Large intestine (tissue), 3 donors: ENCODE measurements around the gene ZBTB7B. TPM values are rescaled to one million over a fixed set of nuclear protein-coding genes. Genes with fewer than 3 reads are reported as not detected.

Experiments used
- DNase-seq, 2 donors: peaks; one replicate each; pipeline versions ENCODE4 v3.0.0 to v3.0.0-alpha.2; 2013
- H3K27ac ChIP-seq: one replicate; pipeline ENCODE4 v1.5.1; 2013; ENCODE audit warnings: low read length
- H3K27me3 ChIP-seq: 2 replicates; pipeline ENCODE4 v1.6.1; 2013; ENCODE audit warnings: low read length; ENCODE audit not compliant: control insufficient read depth, insufficient read depth
- H3K36me3 ChIP-seq: 2 replicates; pipeline ENCODE4 v1.6.1; 2013; ENCODE audit warnings: low read length; ENCODE audit not compliant: control insufficient read depth, insufficient read depth
- H3K4me1 ChIP-seq: one replicate; pipeline ENCODE4 v1.6.1; 2013; ENCODE audit warnings: low read length; ENCODE audit not compliant: control insufficient read depth, insufficient read depth
- H3K4me3 ChIP-seq: one replicate; pipeline ENCODE4 v1.5.1; 2013; ENCODE audit warnings: low read length
- H3K9me3 ChIP-seq: one replicate; pipeline ENCODE4 v1.6.1; 2013; ENCODE audit warnings: mild to moderate bottlenecking, low read depth, low read length, moderate library complexity; ENCODE audit not compliant: control insufficient read depth
- WGBS: methylation state at CpG from one replicate; pipeline ENCODE4 v1.1.5; 2013; ENCODE audit warnings: low lambda C conversion rate; ENCODE audit not compliant: insufficient coverage; 5-methylcytosine and 5-hydroxymethylcytosine counted together
- polyA plus RNA-seq: library from polyadenylated mRNA; unstranded; fragments of 120-200 nt; gene quantifications from one replicate; pipeline ENCODE4 v1.2.1, GENCODE V29; 2013

ZBTB7B gene
- polyA plus RNA-seq, 1 donor = 45.1 TPM

DNA sequence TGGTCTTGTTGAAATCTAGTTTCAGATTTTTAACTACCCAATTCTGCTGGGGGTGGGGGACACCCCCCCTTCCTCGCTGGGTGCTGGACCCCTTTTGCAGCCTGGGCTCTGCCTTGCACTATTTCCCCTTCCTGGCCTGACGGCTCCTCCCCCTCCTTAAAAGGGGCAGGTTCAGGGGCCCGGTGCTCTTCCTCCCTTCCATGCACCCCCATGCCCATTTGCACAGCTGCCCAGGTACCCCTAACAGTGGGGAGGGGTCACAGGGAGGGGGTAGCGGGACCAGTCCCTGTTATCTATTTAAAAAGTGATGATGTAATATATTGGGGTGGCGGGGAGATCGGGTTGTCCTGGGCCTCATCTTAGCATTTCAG is 15.3 kb downstream of the ZBTB7B start:
- peak overlapping the region; percentile 25 for H3K4me3 ChIP-seq
- no CpG with 5 or more reads among the region's 6 CpGs for WGBS
- no peaks in the 10 kb centered on the region for H3K27me3 ChIP-seq
- H3K4me1 ChIP-seq = peaks cover 38% of the 10 kb centered on the region
- H3K27ac ChIP-seq = peak overlapping the region; percentile 88
- no peak for DNase-seq
- H3K36me3 ChIP-seq = peaks cover 38% of the 10 kb centered on the region
- H3K9me3 ChIP-seq = no peaks in the 10 kb centered on the region

DNA sequence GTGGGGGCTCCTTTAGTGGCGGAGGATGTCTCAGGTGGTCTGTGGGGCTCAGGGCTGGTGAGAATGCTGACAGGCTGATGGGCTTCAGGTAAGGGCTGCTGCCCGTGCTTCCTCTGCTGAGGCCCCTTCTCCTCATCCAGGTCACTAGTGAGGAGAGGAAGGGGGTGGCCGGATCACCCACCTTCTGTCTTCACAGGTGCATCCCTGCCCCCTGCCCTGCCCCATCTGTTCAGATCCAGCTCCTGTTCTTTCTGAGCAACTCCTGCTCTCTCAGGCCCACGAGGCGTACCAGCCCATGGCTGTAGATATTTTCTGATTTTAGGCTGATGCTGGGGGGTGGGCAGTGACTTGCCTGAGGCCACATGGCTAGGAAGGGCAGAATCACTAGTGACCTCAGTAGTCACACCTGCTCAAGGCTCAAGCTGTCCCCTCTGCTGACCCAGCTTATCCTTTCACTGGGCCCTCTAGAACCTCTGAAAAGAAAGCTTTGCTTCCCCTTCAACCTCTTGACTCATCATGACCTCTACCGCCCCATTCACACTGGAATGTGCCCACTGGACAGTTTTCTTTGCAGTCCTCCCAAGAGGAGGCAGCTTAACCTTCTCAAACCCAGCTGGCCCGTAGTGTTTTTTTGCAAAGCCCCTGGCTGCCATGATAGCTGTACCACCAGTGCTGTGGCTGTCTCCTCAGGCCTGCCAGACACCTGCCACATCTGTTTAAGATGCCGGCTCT is 16.2 kb downstream of the ZBTB7B start:
- H3K27me3 ChIP-seq = no peaks in the 10 kb centered on the region
- DNase-seq = no peak
- H3K9me3 ChIP-seq = no peaks in the 10 kb centered on the region
- no CpG with 5 or more reads among the region's 8 CpGs for WGBS
- H3K36me3 ChIP-seq = peaks cover 31% of the 10 kb centered on the region
- H3K27ac ChIP-seq = no peak overlapping the region
- no peak overlapping the region for H3K4me3 ChIP-seq
- H3K4me1 ChIP-seq = peaks cover 31% of the 10 kb centered on the region

DNA sequence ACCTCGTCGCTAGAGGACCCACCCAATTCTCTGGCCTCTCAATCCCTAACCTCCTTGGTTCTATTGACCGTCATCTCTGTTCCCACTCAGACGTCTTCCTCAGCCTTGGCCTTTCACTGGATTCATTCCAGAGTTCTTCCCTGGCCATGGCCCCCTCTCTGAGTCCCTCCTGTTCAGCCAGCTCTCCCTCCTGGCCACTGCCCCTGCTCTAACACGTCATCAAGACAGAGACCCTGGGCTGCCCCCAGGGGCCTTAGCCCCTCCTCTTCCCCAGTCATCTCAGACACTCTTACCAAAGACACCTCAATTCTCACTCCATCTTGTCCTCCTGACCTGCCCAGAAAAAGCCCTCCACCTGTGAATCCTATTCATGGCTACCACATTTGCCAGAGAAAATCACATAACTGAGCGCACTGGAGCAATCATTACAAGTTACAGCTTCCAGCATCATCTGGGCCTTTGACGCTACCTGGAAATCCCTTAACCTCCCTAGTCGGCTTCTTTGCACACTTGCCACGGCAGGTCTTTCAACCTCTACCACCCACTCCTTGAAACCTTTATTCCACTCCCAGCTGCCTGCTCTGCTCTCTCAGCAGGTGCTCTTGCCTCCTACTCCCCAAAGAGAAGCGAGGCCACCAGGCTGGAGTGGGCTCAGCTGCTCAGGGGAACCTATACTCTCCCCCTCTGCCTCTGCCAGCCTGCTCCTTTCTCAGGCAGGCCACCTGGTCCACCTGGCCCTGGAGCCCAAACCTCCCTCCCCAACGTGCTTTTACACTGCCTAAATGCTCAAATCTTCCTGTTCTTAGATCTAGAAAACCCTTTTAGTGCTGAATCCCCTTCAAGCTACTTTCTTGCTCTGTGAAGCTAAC is 17.0 kb downstream of the ZBTB7B start:
- Histone ChIP-seq H3K27ac (no peak overlapping the region), H3K9me3 (no peaks in the 10 kb centered on the region), H3K4me1 (peaks cover 26% of the 10 kb centered on the region), H3K27me3 (no peaks in the 10 kb centered on the region), H3K36me3 (peaks cover 23% of the 10 kb centered on the region), H3K4me3 (no peak overlapping the region)
- DNase-seq = no peak
- WGBS = 97% methylated on average over 5 of the region's 11 CpGs

DNA sequence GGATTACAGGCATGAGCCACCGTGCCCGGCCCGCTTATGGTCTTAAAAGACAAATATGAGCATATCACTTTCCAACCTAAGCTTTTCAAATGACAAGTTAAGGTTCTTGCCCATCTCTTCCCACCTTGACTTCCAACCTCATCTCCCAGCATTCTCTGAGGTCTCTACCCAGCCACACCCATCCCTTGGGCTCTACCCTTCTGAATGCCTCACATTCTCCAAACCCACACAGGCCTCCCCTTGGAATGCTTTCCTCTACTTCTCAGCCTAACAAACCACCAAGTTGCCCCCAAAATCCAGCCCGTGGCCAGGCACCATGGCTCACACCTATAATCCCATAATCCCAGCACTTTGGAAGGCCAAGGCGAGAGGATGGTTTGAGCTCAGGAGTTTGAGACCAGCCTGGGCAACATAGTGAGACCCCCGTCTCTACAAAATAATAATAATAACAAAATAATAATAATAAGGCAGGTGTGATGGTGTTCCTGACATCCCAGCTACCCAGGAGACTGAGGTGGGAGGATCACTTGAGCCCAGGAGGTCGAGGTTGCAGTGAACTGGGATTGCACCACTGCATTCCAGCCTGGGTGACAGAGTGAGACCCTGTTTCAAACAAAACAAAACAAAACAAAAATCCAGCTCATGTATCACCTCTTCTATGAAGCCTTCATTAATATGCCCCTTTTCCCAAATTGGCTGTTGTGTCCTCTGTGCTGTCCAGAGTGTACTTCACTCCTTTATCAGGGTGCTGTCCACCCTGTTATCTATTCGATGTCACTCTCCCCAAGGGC is 19.7 kb downstream of the ZBTB7B start:
- no peaks in the 10 kb centered on the region for H3K9me3 ChIP-seq
- H3K4me3 ChIP-seq = no peak overlapping the region
- no peaks in the 10 kb centered on the region for H3K27me3 ChIP-seq
- peaks cover 16% of the 10 kb centered on the region for H3K4me1 ChIP-seq
- no peak for DNase-seq
- no peak overlapping the region for H3K27ac ChIP-seq
- no peaks in the 10 kb centered on the region for H3K36me3 ChIP-seq
- 100% methylated on average over 3 of the region's 8 CpGs for WGBS

DNA sequence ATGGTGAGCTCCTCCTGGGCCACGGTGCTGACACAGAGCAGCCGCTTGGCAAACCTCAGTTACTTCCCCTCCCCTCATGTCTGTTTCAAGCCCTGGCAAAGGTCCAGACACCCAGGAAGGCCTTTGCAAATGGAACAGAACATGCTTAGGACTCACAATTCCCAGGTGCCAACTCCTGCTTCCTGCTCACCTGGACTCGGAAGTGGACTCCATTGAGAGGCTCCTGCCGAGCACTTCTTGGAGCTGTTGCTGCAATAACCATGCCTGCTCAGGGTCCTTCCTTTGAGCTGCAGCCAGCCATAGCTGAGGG is 20.3 kb downstream of the ZBTB7B start:
- peaks cover 12% of the 10 kb centered on the region for H3K4me1 ChIP-seq
- WGBS = no CpG with 5 or more reads among the region's 4 CpGs
- no peak overlapping the region for H3K27ac ChIP-seq
- no peak overlapping the region for H3K4me3 ChIP-seq
- no peaks in the 10 kb centered on the region for H3K9me3 ChIP-seq
- no peaks in the 10 kb centered on the region for H3K36me3 ChIP-seq
- DNase-seq = no peak
- H3K27me3 ChIP-seq = no peaks in the 10 kb centered on the region

DNA sequence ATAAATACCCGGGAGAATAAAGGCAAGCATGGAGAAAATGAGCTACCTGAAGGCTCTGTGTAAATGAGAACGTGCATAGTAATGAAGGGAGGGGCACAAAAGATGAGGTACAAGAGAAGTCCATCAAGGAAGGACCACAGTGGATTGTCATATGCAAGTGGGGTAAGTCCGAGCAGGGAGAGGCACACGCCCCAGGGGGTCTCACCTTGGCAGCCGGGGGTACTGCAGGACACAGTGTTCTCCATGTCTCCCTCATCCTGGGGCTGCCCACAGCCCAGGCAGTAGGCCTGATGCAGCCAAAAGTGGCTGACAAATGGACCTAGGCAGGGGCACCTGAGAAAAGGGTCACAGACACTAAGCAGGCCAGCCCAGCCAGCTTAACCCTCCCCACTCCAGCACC is 21.0 kb downstream of the ZBTB7B start:
- H3K27me3 ChIP-seq = no peaks in the 10 kb centered on the region
- H3K4me3 ChIP-seq = no peak overlapping the region
- DNase-seq = no peak
- H3K9me3 ChIP-seq = no peaks in the 10 kb centered on the region
- H3K27ac ChIP-seq = no peak overlapping the region
- H3K36me3 ChIP-seq = no peaks in the 10 kb centered on the region
- 64% methylated on average over 2 of the region's 5 CpGs for WGBS
- H3K4me1 ChIP-seq = peaks cover 6% of the 10 kb centered on the region

DNA sequence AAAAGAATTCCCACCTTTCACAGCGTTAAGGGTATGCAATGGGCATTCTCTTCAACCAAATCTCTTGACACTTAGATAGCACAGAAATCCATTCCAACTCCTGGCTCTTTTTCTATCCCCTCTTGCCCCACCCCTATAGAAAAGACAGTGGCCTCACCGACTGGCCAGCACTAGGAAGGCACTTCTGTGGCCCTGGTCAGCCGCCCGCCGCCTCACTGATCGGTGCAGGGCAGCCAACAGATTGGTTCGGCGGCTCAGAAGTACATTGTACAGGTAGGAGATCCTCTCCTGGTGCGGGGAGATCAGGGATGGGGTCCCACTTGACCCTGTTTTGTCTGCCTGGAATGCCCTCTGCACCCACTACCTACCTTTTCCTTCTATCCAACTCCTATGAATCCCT is 21.7 kb downstream of the ZBTB7B start:
- H3K27ac ChIP-seq = no peak overlapping the region
- no peak for DNase-seq
- H3K9me3 ChIP-seq = no peaks in the 10 kb centered on the region
- H3K4me3 ChIP-seq = no peak overlapping the region
- 100% methylated on average over 1 of the region's 9 CpGs for WGBS
- no peaks in the 10 kb centered on the region for H3K4me1 ChIP-seq
- no peaks in the 10 kb centered on the region for H3K27me3 ChIP-seq
- no peaks in the 10 kb centered on the region for H3K36me3 ChIP-seq

DNA sequence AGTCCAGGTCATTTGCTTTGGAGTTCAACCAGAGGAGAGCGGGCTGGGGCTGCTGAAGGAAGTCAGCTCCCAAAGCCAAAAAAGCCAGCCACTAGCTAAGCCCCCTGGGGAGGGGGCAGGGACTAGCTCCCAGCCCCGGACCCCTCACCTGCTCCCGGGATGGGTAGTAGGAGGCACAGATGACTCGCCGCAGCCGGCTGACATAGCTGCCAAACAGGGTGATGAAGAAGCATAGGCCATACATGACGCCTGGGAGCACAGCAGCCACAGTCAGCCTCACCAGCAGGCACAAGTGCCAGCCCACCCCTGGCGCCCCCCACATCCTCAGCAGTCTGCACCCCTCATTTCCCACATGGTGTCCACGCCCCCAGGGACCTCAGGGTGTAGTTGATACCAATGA is 23.6 kb downstream of the ZBTB7B start:
- Histone ChIP-seq H3K27ac (no peak overlapping the region), H3K9me3 (no peaks in the 10 kb centered on the region), H3K27me3 (no peaks in the 10 kb centered on the region), H3K4me1 (no peaks in the 10 kb centered on the region), H3K36me3 (no peaks in the 10 kb centered on the region), H3K4me3 (no peak overlapping the region)
- DNase-seq = no peak
- WGBS = no CpG with 5 or more reads among the region's 9 CpGs

DNA sequence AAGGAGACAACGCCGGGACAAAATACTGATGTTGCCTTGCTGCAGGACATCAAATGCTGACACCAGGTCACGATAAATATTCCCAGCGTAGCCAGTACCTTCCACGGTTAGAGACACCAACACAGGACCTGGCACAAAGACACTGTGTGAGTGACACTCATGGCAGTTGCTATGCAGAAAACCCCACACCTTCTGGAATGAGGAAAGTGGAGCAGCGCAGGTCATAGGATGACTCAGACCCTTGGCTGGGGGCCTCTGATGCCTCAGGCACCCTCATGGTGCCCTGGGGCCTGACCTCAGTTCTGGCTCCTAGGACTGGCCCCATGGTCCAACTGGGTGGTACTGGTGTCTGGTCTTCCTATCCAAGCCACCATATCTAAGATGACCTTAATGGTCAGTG is 24.0 kb downstream of the ZBTB7B start:
- no CpG with 5 or more reads among the region's 6 CpGs for WGBS

DNA sequence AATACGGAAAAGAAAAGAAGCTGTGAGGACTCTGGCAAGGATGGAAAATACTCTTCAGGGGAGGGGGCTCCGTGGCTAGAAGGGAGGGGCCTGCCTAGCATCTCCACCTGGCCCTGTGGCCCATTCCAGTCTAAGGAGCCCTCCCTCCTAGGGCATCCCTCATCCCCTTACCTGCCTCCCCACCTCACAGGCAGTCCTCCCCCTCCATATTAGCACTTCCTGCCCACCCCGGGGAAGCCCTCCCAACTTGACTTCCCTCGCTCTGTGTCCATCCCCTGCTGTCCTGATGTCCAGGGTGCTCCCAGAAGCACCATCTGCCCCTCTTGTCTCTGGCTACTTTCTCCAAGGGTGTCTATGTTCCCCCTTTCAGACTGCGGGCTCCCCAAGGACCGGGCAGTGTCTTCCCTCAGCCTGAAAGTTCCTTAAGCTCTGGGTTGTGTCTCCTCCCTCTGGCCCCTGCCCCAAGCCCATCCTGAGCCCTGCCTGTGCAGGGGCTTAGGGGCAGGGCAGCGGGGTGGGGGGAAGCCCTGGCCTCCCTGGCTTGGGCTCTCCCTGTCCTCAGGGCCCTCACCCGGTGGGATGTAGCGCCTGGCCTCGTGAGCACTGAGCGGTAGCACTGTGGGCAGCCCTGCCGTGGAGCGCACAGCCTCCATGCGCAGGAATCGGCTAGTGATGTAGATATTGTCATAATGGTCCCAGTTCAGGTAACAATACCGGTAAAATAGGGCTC is 27.1 kb downstream of the ZBTB7B start:
- Histone ChIP-seq H3K36me3 (no peaks in the 10 kb centered on the region), H3K4me3 (no peak overlapping the region), H3K27ac (no peak overlapping the region), H3K9me3 (no peaks in the 10 kb centered on the region), H3K27me3 (no peaks in the 10 kb centered on the region), H3K4me1 (no peaks in the 10 kb centered on the region)
- no peak for DNase-seq
- whole genome bisulfite sequencing = no CpG with 5 or more reads among the region's 16 CpGs

More for the DNA sequence above, 24.0 kb downstream of the ZBTB7B start:
- no peak for DNase-seq
- Histone ChIP-seq H3K27ac (no peak overlapping the region), H3K4me1 (no peaks in the 10 kb centered on the region), H3K4me3 (no peak overlapping the region), H3K36me3 (no peaks in the 10 kb centered on the region), H3K9me3 (no peaks in the 10 kb centered on the region), H3K27me3 (no peaks in the 10 kb centered on the region)
